Ovary (tissue), 9 donors: ENCODE data around the gene ADRA2A. TPM values are rescaled to one million over a fixed set of nuclear protein-coding genes. Genes with fewer than 3 reads are reported as not detected.

Source experiments
- DNase-seq, 5 donors: peaks; one replicate each; pipeline ENCODE4 v3.0.0-alpha.2; 2019 to 2020
- H3K27ac ChIP-seq, 2 donors: fragments of 200-600 bp; one replicate each; pipeline versions ENCODE4 v1.5.1 to v1.8.0; 2019 to 2022
- H3K27me3 ChIP-seq: fragments of 200-600 bp; one replicate; pipeline ENCODE4 v1.8.0; 2022
- H3K36me3 ChIP-seq: fragments of 200-600 bp; sonication (generic); one replicate; pipeline ENCODE4 v1.5.1; 2019
- H3K4me1 ChIP-seq: one replicate; pipeline ENCODE4 v1.8.1; 2013; ENCODE audit warnings: mild to moderate bottlenecking, moderate library complexity; ENCODE audit not compliant: insufficient read depth
- H3K4me3 ChIP-seq: fragments of 200-600 bp; sonication (generic); one replicate; pipeline ENCODE4 v1.5.1; 2017
- H3K9me3 ChIP-seq, 2 donors: fragments of 200-600 bp in 1 of 2; sonication (generic) in 1 of 2; one replicate each; pipeline versions ENCODE4 v1.5.1 to v1.8.1; 2013 to 2019; ENCODE audit warnings: mild to moderate bottlenecking in 1 of 2, moderate library complexity in 1 of 2
- CTCF ChIP-seq, 3 donors: fragments of 450-650 bp in 2 of 3; fragments of 200-600 bp in 1 of 3; IDR thresholded peaks; one replicate each; pipeline versions ENCODE4 v1.5.1 to v1.8.0; 2016 to 2022; ENCODE audit warnings: antibody characterized with exemption in 3 of 3, mild to moderate bottlenecking in 1 of 3
- EP300 ChIP-seq: sonication (generic); formaldehyde crosslinking; IDR thresholded peaks from one replicate; pipeline ENCODE4 v1.6.1; 2017; ENCODE audit warnings: antibody characterized with exemption
- POLR2A ChIP-seq: fragments of 450-650 bp; IDR thresholded peaks from one replicate; pipeline ENCODE4 v1.6.1; 2017; ENCODE audit warnings: antibody characterized with exemption, mild to moderate bottlenecking, moderate library complexity
- WGBS, 3 donors: extraction: QIAGEN DNeasy Blood & Tissue Kit in 1 of 3; methylation state at CpG; one replicate each; pipeline versions ENCODE4 v1.1.5 to v1.1.7; 2013 to 2017; 5-methylcytosine and 5-hydroxymethylcytosine counted together
- intact Hi-C, 4 donors: fragments of 100-400 bp; cut with DNase I; formaldehyde crosslinking; loops; one replicate each; pipeline versions ENCODE4 v1.11.0 to v1.15.1; 2022 to 2023
- polyA plus RNA-seq, 2 donors: library from polyadenylated mRNA; stranded (reverse); fragments of 200-250 nt in 1 of 2; fragments of 350-450 nt in 1 of 2; fragmentation: Illumina TruSeq in 1 of 2; extraction: RNeasy Lipid Tissue Mini Kit (QIAGEN cat#74804) in 1 of 2; gene quantifications; one replicate each; pipeline ENCODE4 v1.2.3, GENCODE V29; 2013 to 2014
- total RNA-seq, 7 donors: library from RNA; depleted of rRNA in 2 of 7; stranded (reverse); fragments of >200 nt in 2 of 7; fragmentation: NEBNext Ultra II Directional in 3 of 7; extraction: Animal tissue kit (Norgen Biotek cat#: 25700) in 3 of 7; gene quantifications; one replicate each; pipeline versions ENCODE4 v1.1.0 to v1.2.4, GENCODE V29; 2016 to 2023
- donor health status: DM: no; HTN: no; CAD: no; lungs with moderate emphysema.
- donor health status: DM: no; HTN: no; CAD: no.
- donor health status: Bipolar disorder and iron deficiency.
- donor health status: DM: yes; HTN: yes; CAD: no.
- donor health status: DM: no; HTN: no; CAD: no.
- donor health status: DM: yes; HTN: yes; CAD: no.

ADRA2A gene
- total and polyA plus RNA-seq, 9 donors = 13.7 to 55.7 (median 20.0) TPM

GRCh38 chr10:111103196-111103840, 26.5 kb downstream of the ADRA2A start:
- no peaks in the 10 kb centered on the region for H3K4me1 ChIP-seq
- no peak for TF ChIP-seq CTCF (IDR thresholded peaks at IDR 0.05)
- no peak for TF ChIP-seq POLR2A
- TF ChIP-seq EP300 = no peak
- H3K9me3 ChIP-seq = no peaks in the 10 kb centered on the region
- H3K27me3 ChIP-seq = no peaks in the 10 kb centered on the region
- H3K4me3 ChIP-seq = no peak overlapping the region
- WGBS, 3 donors = 31 to 39% (median 34%) methylated on average over 7 of the region's 7 CpGs
- H3K27ac ChIP-seq = no peak overlapping the region
- intact Hi-C loops = no loop called here
- DNase-seq = no peak
- no peaks in the 10 kb centered on the region for H3K36me3 ChIP-seq

GRCh38 chr10:111104811-111105210, 28.0 kb downstream of the ADRA2A start:
- Histone ChIP-seq H3K4me1 (no peaks in the 10 kb centered on the region), H3K4me3 (no peak overlapping the region), H3K9me3 (no peaks in the 10 kb centered on the region), H3K36me3 (no peaks in the 10 kb centered on the region), H3K27ac (no peak overlapping the region), H3K27me3 (no peaks in the 10 kb centered on the region)
- no peak for DNase-seq
- TF ChIP-seq POLR2A = no peak
- TF ChIP-seq CTCF (IDR thresholded peaks at IDR 0.05) = no peak
- no peak for TF ChIP-seq EP300
- WGBS, 3 donors = 96% methylated on average over 20 of the region's 20 CpGs
- intact Hi-C loops = no loop called here

GRCh38 chr10:111106081-111106480, 29.3 kb downstream of the ADRA2A start:
- Histone ChIP-seq H3K9me3 (no peaks in the 10 kb centered on the region), H3K27ac (no peak overlapping the region), H3K27me3 (no peaks in the 10 kb centered on the region), H3K4me1 (no peaks in the 10 kb centered on the region), H3K36me3 (no peaks in the 10 kb centered on the region), H3K4me3 (no peak overlapping the region)
- intact Hi-C loops = no loop called here
- TF ChIP-seq CTCF (IDR thresholded peaks at IDR 0.05) (no peak), POLR2A (no peak), EP300 (no peak)
- DNase-seq = no peak
- 91 to 95% (median 94%) methylated on average over 8 of the region's 8 CpGs for WGBS, 3 donors

GRCh38 chr10:111107023-111107422, 30.2 kb downstream of the ADRA2A start:
- no peak for DNase-seq
- 65 to 69% (median 68%) methylated on average over 4 of the region's 4 CpGs for WGBS, 3 donors
- intact Hi-C loops = no loop called here

More at GRCh38 chr10:111107023-111107422, 30.2 kb downstream of the ADRA2A start:
- no peaks in the 10 kb centered on the region for H3K4me1 ChIP-seq
- H3K27me3 ChIP-seq = no peaks in the 10 kb centered on the region
- no peak overlapping the region for H3K27ac ChIP-seq
- no peak overlapping the region for H3K4me3 ChIP-seq
- no peaks in the 10 kb centered on the region for H3K36me3 ChIP-seq
- H3K9me3 ChIP-seq = no peaks in the 10 kb centered on the region
- no peak for TF ChIP-seq CTCF (IDR thresholded peaks at IDR 0.05)
- no peak for TF ChIP-seq POLR2A
- no peak for TF ChIP-seq EP300
